Activated CD8-positive, alpha-beta memory T cell treated with anti-CD3 and anti-CD28 coated beads, Interleukin-2, amount 50 U/mL, for 48 hours (primary cell): Measurements from ENCODE around the gene OR8D2.

Experiments used
- DNase-seq: peaks from one replicate; pipeline ENCODE4 v3.0.0-alpha.2; 2020

The OR8D2 gene

GRCh38 chr11:124320097-124320496 is at the start of gene OR8D2:
Gene OR8D2 (minus strand): TSS chr11:124320197. CDS start chr11:124320197, 0 bp downstream.
- DNase-seq = no peak

DNA sequence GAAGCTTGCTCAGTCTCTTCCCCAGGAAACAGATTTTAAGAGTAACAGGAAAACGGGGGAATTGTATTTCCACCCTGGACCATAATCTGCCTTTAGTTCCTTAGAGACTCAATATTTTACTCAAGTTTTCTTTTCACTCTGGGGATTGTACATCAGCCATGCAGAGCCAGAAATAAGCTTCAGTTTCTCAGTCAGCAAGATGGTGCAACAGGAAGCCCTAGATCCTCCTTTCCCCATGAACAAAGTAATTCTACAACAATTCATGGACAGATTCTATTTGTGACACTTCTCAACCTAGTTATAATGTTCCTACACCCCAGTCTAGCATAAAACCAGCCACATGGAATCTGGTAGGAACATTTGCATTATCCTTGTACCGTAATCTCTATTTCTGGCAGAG is 39.6 kb upstream of the OR8D2 start:
- DNase-seq = no peak

- DNase-seq = no peak
These were observed 26.4 kb upstream of the OR8D2 start for GRCh38 chr11:124346311-124346955.

DNA sequence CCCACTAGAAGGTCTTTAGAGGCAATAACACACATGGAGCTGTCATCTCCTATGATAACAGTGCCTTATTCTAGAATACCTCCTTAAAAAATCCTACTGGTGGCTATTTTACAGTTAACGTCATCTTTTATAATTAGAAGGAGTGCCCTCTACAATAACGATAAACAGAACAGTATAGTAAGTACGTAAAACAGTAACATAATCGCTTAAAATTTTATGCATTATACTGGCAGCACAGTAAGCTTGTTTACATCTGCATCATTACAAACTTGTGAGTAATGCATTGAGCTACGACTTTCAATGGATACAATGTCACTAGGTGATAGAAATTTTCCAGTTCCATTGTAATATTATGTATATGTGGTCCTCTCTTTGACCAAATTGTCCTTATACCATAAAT is 24.3 kb upstream of the OR8D2 start:
- no peak for DNase-seq

GRCh38 chr11:124340142-124340447 is 20.1 kb upstream of the OR8D2 start:
- no peak for DNase-seq

GRCh38 chr11:124339396-124340141 is 19.6 kb upstream of the OR8D2 start:
- DNase-seq = no peak

DNA sequence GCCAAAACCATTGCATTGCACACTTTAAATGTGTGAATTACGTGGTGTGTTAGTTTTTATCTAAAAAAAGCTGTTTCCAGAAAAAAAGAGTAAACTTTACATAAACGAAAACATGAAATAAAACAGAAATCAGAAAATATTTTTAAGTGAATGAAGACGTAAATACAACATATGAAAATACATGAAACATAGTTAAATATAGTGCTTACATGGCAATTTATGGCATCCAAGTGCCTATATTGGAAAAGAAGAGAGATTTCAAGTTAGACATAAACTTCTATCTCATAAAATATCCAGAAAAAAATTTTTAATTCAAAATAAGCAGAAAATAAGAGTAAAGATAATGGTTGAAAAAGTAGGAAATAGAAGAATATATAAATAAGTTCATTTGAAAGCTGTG is 11.9 kb upstream of the OR8D2 start:
- DNase-seq = no peak

DNA sequence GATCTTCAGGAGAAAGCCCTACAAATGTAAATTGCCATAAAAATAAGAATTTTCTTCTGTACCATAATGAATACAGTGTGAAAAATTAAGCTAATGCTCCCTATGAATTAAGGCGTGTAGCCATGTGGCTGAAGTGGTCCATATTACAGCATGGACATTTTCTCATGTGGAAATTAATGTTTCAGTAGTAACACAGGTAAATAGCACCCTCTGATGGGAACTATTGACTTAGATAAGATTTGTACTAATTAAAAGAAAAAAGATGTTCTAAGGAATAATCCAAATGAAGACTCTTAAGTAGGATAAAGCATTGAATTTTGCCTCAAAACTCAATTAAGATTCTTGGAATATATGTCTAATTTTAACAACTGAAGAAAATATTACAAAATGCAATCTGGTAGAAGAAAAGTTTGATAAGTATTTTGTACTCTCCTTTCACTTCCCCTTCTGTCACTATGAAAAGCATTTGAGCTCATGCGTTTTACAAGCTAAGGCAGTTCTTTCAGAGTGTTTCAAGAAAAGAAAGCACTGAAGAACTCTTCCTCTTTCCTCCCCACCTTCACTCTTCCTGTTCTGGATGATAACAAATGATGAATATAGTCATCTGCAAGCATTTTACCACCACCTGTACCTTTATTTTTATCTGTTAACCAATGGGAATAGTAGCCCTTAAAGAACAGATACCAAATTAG is 9.9 kb upstream of the OR8D2 start:
- no peak for DNase-seq

- DNase-seq = no peak
These were observed 7.8 kb upstream of the OR8D2 start for GRCh38 chr11:124327775-124328174.

- no peak for DNase-seq
These were observed 2.4 kb upstream of the OR8D2 start for GRCh38 chr11:124322356-124322755.

DNA sequence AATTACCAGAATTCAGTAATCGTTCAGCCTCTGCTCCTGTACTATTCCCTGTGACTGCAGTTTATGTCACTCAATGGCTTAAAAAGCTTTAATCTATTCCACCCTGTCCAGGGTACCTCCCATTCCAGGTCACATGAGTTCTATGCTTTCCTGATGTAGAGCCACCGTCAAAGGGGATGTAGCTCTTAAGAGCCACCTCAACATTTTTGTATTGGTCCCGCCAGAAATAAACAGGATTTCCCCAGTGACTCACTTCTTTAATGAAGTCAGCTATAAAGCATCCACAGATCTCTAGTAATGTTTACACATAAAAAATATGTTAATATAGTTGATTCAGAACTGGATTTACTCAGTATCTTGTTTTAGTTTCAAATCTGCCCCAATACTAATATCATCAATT is 4.9 kb downstream of the OR8D2 start:
- DNase-seq = no peak

GRCh38 chr11:124313849-124314248 is 6.1 kb downstream of the OR8D2 start, which contains the start of gene OR8D1:
Gene OR8D1 (minus strand): TSS chr11:124313949. CDS start chr11:124310766, 3,183 bp downstream.
- no peak for DNase-seq

GRCh38 chr11:124313131-124313530 is 6.9 kb downstream of the OR8D2 start:
- no peak for DNase-seq

DNA sequence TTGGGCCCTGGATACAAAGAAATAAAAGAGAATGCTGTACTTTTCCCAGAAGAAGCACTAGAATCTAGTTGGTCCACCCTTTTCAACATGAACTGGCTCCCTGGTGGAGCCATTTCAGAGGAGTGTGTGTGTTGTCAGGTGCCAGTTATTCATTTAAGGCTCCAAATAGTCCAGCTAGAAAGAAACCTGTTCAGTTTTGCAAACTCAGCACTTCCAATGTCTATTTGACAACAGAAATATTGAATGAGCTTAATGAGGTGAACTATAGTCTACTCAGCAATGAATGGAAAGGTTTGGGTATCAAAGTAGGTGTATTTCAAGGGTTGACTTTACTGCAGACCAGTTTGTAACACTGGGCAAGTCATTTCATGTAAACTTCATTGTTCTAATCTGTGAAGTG is 8.3 kb downstream of the OR8D2 start:
- DNase-seq = no peak

DNA sequence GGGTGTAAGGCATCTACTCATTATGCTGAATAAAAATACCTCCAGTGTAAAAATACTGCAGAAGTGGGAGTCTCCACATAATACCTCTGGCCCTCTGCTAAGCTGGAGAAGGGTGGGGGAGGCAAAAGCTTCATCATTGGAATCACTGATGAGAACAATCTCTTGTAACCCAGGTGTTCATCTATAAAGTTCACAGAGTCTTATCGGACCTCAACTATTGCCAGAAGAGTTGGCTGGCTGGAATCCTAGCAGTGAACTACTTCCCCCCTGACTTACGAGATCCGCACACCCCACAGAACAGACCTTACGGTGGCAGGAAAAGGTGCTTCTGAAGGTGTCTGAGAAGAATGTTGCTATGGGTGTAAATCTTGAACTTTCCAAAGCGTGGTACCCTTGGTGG is 8.7 kb downstream of the OR8D2 start:
- no peak for DNase-seq

- DNase-seq = no peak
These were observed 9.3 kb downstream of the OR8D2 start for GRCh38 chr11:124310721-124311120.

- DNase-seq = no peak
These were observed 12.9 kb downstream of the OR8D2 start for GRCh38 chr11:124307093-124307492.

GRCh38 chr11:124302347-124303125 is 17.5 kb downstream of the OR8D2 start:
- DNase-seq = no peak

GRCh38 chr11:124301548-124301947 is 18.4 kb downstream of the OR8D2 start:
- no peak for DNase-seq

DNA sequence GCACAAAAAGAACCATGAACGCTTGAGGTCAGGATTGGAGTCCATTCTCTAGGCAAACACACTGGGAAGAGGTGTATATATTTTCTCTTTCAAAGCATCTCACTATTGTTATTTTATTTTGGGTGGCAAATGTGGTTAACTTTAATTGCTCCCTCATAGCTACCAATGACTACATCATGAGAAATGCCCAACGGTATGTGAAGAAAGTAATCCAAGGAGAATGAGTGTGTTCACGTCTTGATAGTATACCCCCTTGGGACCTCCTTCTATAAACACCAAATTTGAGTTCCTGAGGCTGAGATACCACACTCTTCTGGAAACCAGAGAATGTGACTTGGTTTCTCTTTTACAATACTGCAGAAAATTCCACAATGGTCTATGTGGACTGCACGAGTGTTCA is 22.1 kb downstream of the OR8D2 start:
- no peak for DNase-seq

- DNase-seq = no peak
These were observed 24.0 kb downstream of the OR8D2 start for GRCh38 chr11:124296016-124296415.

DNA sequence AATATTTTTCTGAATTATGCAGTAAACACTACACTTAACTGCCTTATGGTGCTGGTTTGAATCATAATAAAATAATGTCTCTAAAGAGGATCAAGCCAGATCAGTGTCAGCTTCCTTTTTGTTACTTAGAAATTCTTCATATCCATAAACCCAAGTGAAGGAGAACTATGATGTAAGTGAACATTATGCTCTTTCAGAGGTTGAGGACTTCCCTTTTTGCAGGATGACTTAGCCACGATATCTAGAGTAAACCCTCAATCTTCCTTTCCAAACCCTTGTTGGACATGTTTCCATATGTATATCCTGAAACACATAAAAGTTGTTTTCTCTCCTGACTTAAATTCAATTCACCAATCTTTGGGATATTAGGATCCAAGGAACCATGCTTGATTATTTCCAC is 25.3 kb downstream of the OR8D2 start:
- DNase-seq = no peak

GRCh38 chr11:124285610-124286344 is 34.2 kb downstream of the OR8D2 start:
- no peak for DNase-seq
